IPS-NIHi7 (cell line): ENCODE data around the gene RPS6KB2.
"Not testable (repeated sequence)": the region's sequence is repeated elsewhere in the genome, so short reads cannot be mapped to it uniquely, and the experiment has no call there.

ENCODE experiments used
- DNase-seq: peaks from one replicate; pipeline ENCODE4 v3.0.0; 2012; ENCODE audit warnings: mixed read lengths; ENCODE audit errors: extremely low spot score

The RPS6KB2 gene

GRCh38 chr11:67442504-67443404 is 14.5 kb downstream of the RPS6KB2 start:
- DNase-seq: no peak

GRCh38 chr11:67445515-67445914 is 17.2 kb downstream of the RPS6KB2 start:
- DNase-seq: no peak

GRCh38 chr11:67448220-67448609 is 19.9 kb downstream of the RPS6KB2 start:
- DNase-seq: no peak

- no peak for DNase-seq
Observed at GRCh38 chr11:67449116-67449844, 21.0 kb downstream of the RPS6KB2 start.

- DNase-seq: no peak
Observed at GRCh38 chr11:67450796-67451657, 22.7 kb downstream of the RPS6KB2 start.

GRCh38 chr11:67451658-67451976 is 23.3 kb downstream of the RPS6KB2 start:
- no peak for DNase-seq

GRCh38 chr11:67452141-67452952 is 24.1 kb downstream of the RPS6KB2 start, which contains the start of gene GPR152:
Gene GPR152, minus strand, starts transcription at chr11:67452729. Its CDS starts 5 bp downstream, at chr11:67452724.
- no peak for DNase-seq

- DNase-seq: no peak
Observed at GRCh38 chr11:67453816-67454732, 25.8 kb downstream of the RPS6KB2 start.

GRCh38 chr11:67455054-67455453 is 26.8 kb downstream of the RPS6KB2 start, which contains the start of gene CABP4:
Gene CABP4, plus strand, starts transcription at chr11:67455354. Its CDS starts 70 bp downstream, at chr11:67455424.
- no peak for DNase-seq

- DNase-seq: no peak
Observed at GRCh38 chr11:67456068-67456705, 27.9 kb downstream of the RPS6KB2 start.

GRCh38 chr11:67457453-67457852 is 29.2 kb downstream of the RPS6KB2 start:
- DNase-seq: no peak

- no peak for DNase-seq
Observed at GRCh38 chr11:67458266-67458665, 30.0 kb downstream of the RPS6KB2 start.

- DNase-seq: no peak
Observed at GRCh38 chr11:67463186-67463585, 34.9 kb downstream of the RPS6KB2 start.

GRCh38 chr11:67463680-67464410 is 35.6 kb downstream of the RPS6KB2 start:
- DNase-seq: no peak

- DNase-seq: peak; percentile 95
Observed at GRCh38 chr11:67464411-67465188, 36.3 kb downstream of the RPS6KB2 start.

- no peak for DNase-seq
Observed at GRCh38 chr11:67465189-67465510, 36.9 kb downstream of the RPS6KB2 start.

GRCh38 chr11:67465530-67465929 is 37.2 kb downstream of the RPS6KB2 start:
- not testable (repeated sequence) for DNase-seq

GRCh38 chr11:67466367-67466766 is 38.1 kb downstream of the RPS6KB2 start:
- no peak for DNase-seq
